IMR-90 (cell line): ENCODE results near the gene C15orf39. TPM values are rescaled to one million over a fixed set of nuclear protein-coding genes. Genes with fewer than 3 reads are reported as not detected.

Experiments used
- ATAC-seq: fragments of 200-7000 bp; cut with Tn5 transposase; 2 replicates; pipeline ENCODE4 v1.9.1; 2020; ENCODE audit warnings: low read depth, mild to moderate bottlenecking, moderate library complexity
- BruUV-seq: library from RNA; stranded (reverse); fragments of 400-500 nt; replicated peaks from 2 replicates; lab custom pipeline; 2021; lab: Mats Ljungman, UMichigan
- CTCF ChIA-PET: fragments of 300-600 bp; formaldehyde crosslinking; extraction: SDS; loops from one replicate; lab custom pipeline; 2021; ENCODE audit warnings: antibody characterized with exemption; lab: Yijun Ruan, JAX
- POLR2A ChIA-PET: fragments of 300-600 bp; sonication (Branson Sonifier 250); formaldehyde crosslinking; loops from one replicate; lab custom pipeline; 2022; ENCODE audit warnings: antibody characterized with exemption; ENCODE audit not compliant: unreplicated experiment; lab: Charles Lee
- DNase-seq: peaks from one replicate; pipeline ENCODE4 v3.0.0; 2013
- H2AFZ ChIP-seq: replicated peaks from 2 replicates; pipeline ENCODE3; 2013; ENCODE audit warnings: low read length, mild to moderate bottlenecking; ENCODE audit not compliant: poor library complexity
- H2AK5ac ChIP-seq: 2 replicates; pipeline ENCODE4 v1.6.1; 2013; ENCODE audit warnings: low read depth, low read length, inconsistent platforms
- H2AK9ac ChIP-seq: replicated peaks from 2 replicates; pipeline ENCODE3; 2013; ENCODE audit warnings: mild to moderate bottlenecking, low read depth, low read length, moderate library complexity; ENCODE audit not compliant: poor library complexity
- H2BK120ac ChIP-seq: 2 replicates; pipeline ENCODE4 v1.6.1; 2013; ENCODE audit warnings: low read depth, low read length, inconsistent platforms
- H2BK15ac ChIP-seq: 3 replicates; pipeline ENCODE4 v1.6.1; 2013; ENCODE audit warnings: low read depth, low read length, inconsistent platforms
- H2BK20ac ChIP-seq: 2 replicates; pipeline ENCODE4 v1.6.1; 2013; ENCODE audit warnings: low read depth, mild to moderate bottlenecking, inconsistent platforms, low read length, moderate library complexity
- H2BK5ac ChIP-seq: 2 replicates; pipeline ENCODE4 v1.6.1; 2013; ENCODE audit warnings: mild to moderate bottlenecking, low read depth, low read length, inconsistent platforms; ENCODE audit not compliant: poor library complexity, severe bottlenecking
- H3K14ac ChIP-seq: replicated peaks from 2 replicates; pipeline ENCODE4 v1.6.1; 2013; ENCODE audit warnings: low read depth, low read length, inconsistent platforms
- H3K18ac ChIP-seq: 2 replicates; pipeline ENCODE4 v1.6.1; 2013; ENCODE audit warnings: low read depth, low read length, control low read depth
- H3K23ac ChIP-seq: 2 replicates; pipeline ENCODE4 v1.6.1; 2013; ENCODE audit warnings: low read depth, low read length, inconsistent platforms
- H3K27ac ChIP-seq: 2 replicates; pipeline ENCODE4 v1.5.1; 2013; ENCODE audit warnings: mild to moderate bottlenecking, control low read depth, low read length; ENCODE audit not compliant: insufficient read depth
- H3K27me3 ChIP-seq: 2 replicates; pipeline ENCODE4 v1.6.1; 2013; ENCODE audit warnings: low read length; ENCODE audit not compliant: control insufficient read depth, insufficient read depth
- H3K36me3 ChIP-seq: 2 replicates; pipeline ENCODE4 v1.6.1; 2013; ENCODE audit warnings: low read length, mixed read lengths; ENCODE audit not compliant: control insufficient read depth, insufficient read depth
- H3K4ac ChIP-seq: 2 replicates; pipeline ENCODE4 v1.6.1; 2013; ENCODE audit warnings: low read depth, low read length, inconsistent platforms
- H3K4me1 ChIP-seq: 2 replicates; pipeline ENCODE4 v1.6.1; 2013; ENCODE audit warnings: low read length, mixed read lengths; ENCODE audit not compliant: control insufficient read depth, insufficient read depth
- H3K4me2 ChIP-seq: 2 replicates; pipeline ENCODE4 v1.6.1; 2013; ENCODE audit warnings: low read depth, mild to moderate bottlenecking, control low read depth, low read length, moderate library complexity
- H3K4me3 ChIP-seq: 2 replicates; pipeline ENCODE4 v1.5.1; 2013; ENCODE audit warnings: low read depth, mild to moderate bottlenecking, control low read depth, low read length, moderate library complexity; ENCODE audit not compliant: insufficient read depth
- H3K56ac ChIP-seq: 2 replicates; pipeline ENCODE4 v1.6.1; 2013; ENCODE audit warnings: low read length, inconsistent platforms; ENCODE audit not compliant: insufficient read depth; ENCODE audit errors: extremely low read depth
- H3K79me1 ChIP-seq, 2 experiments: 2 replicates each; pipeline ENCODE4 v1.6.1; 2013; ENCODE audit warnings: low read length in 2 of 2, inconsistent platforms in 1 of 2, low read depth in 1 of 2
- H3K9ac ChIP-seq: 2 replicates; pipeline ENCODE4 v1.6.1; 2013; ENCODE audit warnings: low read depth, low read length, control low read depth
- H3K9me1 ChIP-seq: 2 replicates; pipeline ENCODE4 v1.6.1; 2013; ENCODE audit warnings: low read length, inconsistent platforms; ENCODE audit not compliant: insufficient read depth
- H3K9me3 ChIP-seq: 2 replicates; pipeline ENCODE4 v1.6.1; 2013; ENCODE audit warnings: low read length; ENCODE audit not compliant: control insufficient read depth, insufficient read depth
- H4K20me1 ChIP-seq: 2 replicates; pipeline ENCODE4 v1.6.1; 2013; ENCODE audit warnings: low read length, inconsistent platforms; ENCODE audit not compliant: insufficient read depth
- H4K5ac ChIP-seq: 2 replicates; pipeline ENCODE4 v1.6.1; 2013; ENCODE audit warnings: mild to moderate bottlenecking, low read depth, low read length, control low read depth
- H4K8ac ChIP-seq, 2 experiments: 2 replicates each; pipeline ENCODE4 v1.6.1; 2013; ENCODE audit warnings: low read depth in 2 of 2, low read length in 2 of 2, control low read depth in 1 of 2, inconsistent platforms in 1 of 2
- H4K91ac ChIP-seq: 2 replicates; pipeline ENCODE4 v1.6.1; 2013; ENCODE audit warnings: low read depth, low read length, inconsistent platforms; ENCODE audit not compliant: insufficient read depth
- ELK1 ChIP-seq: fragments of 150-350 bp; IDR thresholded peaks from 2 replicates; pipeline ENCODE4 v1.6.1; 2016; ENCODE audit warnings: low read depth, mild to moderate bottlenecking, low read length, moderate library complexity, borderline replicate concordance
- RAD21 ChIP-seq: IDR thresholded peaks from 2 replicates; pipeline ENCODE4 v1.6.1; 2012; ENCODE audit warnings: low read length, improper control_type of control experiment
- WGBS, 2 experiments: methylation state at CpG; one replicate each; pipeline versions ENCODE4 v1.1.5 to v1.1.7; 2013; ENCODE audit warnings: missing lambda C conversion rate in 2 of 2; ENCODE audit not compliant: insufficient read length in 1 of 2; ENCODE audit errors: extremely low coverage in 2 of 2; 5-methylcytosine and 5-hydroxymethylcytosine counted together
- dilution Hi-C: fragments of 300-500 bp; cut with HindIII; formaldehyde crosslinking; loops from one replicate; pipeline ENCODE4 v1.14.3; 2018; ENCODE audit warnings: low sequenced_read_pairs; ENCODE audit not compliant: unreplicated experiment
- in situ Hi-C: fragments of 300-500 bp; cut with MboI; formaldehyde crosslinking; loops from 3 replicates; pipeline ENCODE4 v1.14.3; 2019; ENCODE audit warnings: low sequenced_read_pairs, inconsistent platforms, mixed read lengths
- intact Hi-C: fragments of 100-400 bp; cut with micrococcal nuclease; formaldehyde crosslinking; loops from 2 replicates; pipeline ENCODE4 v1.10.0; 2022
- polyA plus RNA-seq, 3 experiments: library from polyadenylated mRNA; depleted of rRNA; stranded (reverse); fragments of >200 nt; gene quantifications; 2 replicates each; pipeline ENCODE4 v1.2.3, GENCODE V29; 2012; ENCODE audit warnings: low replicate concordance in 1 of 3
- total RNA-seq: library from RNA; depleted of rRNA; stranded (reverse); fragments of >200 nt; gene quantifications from 2 replicates; pipeline ENCODE4 v1.2.3, GENCODE V29; 2012

C15orf39 gene
- total and polyA plus RNA-seq, 2 of the 4 experiments (the other 2 are of a cell fraction) = 1.3 to 5.7 TPM

GRCh38 chr15:75200765-75201615 lies 692 bp upstream of the C15orf39 start:
- Histone ChIP-seq H3K27me3 (peaks cover 22% of the 10 kb centered on the region), H3K56ac (peak overlapping the region; percentile 5; the same call in 1 of the 2 replicates), H2BK120ac (no peak overlapping the region), H3K27ac (peak overlapping the region; percentile 6; the same call in 1 of the 2 replicates), H3K4ac (0 out of 2 replicates have a peak overlapping the region, but pooled peaks have one; percentile 1), H3K4me3 (peak overlapping the region; percentile 97), H3K4me2 (peak overlapping the region; percentile 84), H3K4me1 (peaks cover 8% of the 10 kb centered on the region; the same call in 1 of the 2 replicates), H2BK5ac (no peak overlapping the region), H3K36me3 (peaks cover under 1% of the 10 kb centered on the region; the same call in 1 of the 2 replicates), H3K18ac (0 out of 2 replicates have a peak overlapping the region, but pooled peaks have one; percentile 5), H3K23ac (0 out of 2 replicates have a peak overlapping the region, but pooled peaks have one; percentile 10), H4K8ac (peak overlapping the region in 1 of 2 experiments; percentile 50; a peak in 2 of 4 replicates), H2BK15ac (0 out of 3 replicates have a peak overlapping the region, but pooled peaks have one; percentile 5), H2AFZ (peak overlapping the region; percentile 84), H3K9ac (peak overlapping the region; percentile 28; the same call in 1 of the 2 replicates), H2AK9ac (peak overlapping the region; percentile 20), H2BK20ac (no peak overlapping the region), H4K5ac (no peak overlapping the region), H3K9me1 (no peaks in the 10 kb centered on the region), H4K20me1 (peaks cover 39% of the 10 kb centered on the region), H3K79me1 (peaks cover 6 to 41% of the 10 kb centered on the region in 2 experiments; a peak in 3 of 4 replicates), H3K9me3 (no peaks in the 10 kb centered on the region), H4K91ac (no peak overlapping the region), H3K14ac (no peak overlapping the region), H2AK5ac (peak overlapping the region; percentile 44; the same call in 1 of the 2 replicates)
- intact Hi-C loops = loop anchor here (5.0 kb wide), 1 partner anchor 429 kb away; no protein-coding TSS in a partner anchor
- dilution Hi-C loops = no loop called here
- CTCF ChIA-PET = interaction anchor here (0.6 to 2.2 kb wide), 8 partner anchors 8 to 206 kb away, joined by 3 to 12 read pairs (median 4); partner anchors contain the start of gene SCAMP5
- DNase-seq (no peak), ATAC-seq (no peak)
- POLR2A ChIA-PET = interaction anchor here (0.6 to 1.2 kb wide), 3 partner anchors 164 to 223 kb away, joined by 3 to 5 read pairs (median 3); no protein-coding TSS in a partner anchor
- 12% methylated on average over 10 of the region's 21 CpGs; no CpG with 5 or more reads in 1 of the 2 experiments for WGBS, 2 experiments
- TF ChIP-seq ELK1 (no peak), RAD21 (0 out of 2 replicates have a peak, but pooled peaks have one; percentile 16)
- BruUV-seq = no TSS peak
- in situ Hi-C loops = loop anchor here (5.0 kb wide), 1 partner anchor 174 kb away; no protein-coding TSS in a partner anchor
